Endodermal cell (in vitro differentiated cells): ENCODE results near the gene APBA2. TPM values are rescaled to one million over a fixed set of nuclear protein-coding genes. Genes with fewer than 3 reads are reported as not detected.

ENCODE experiments used
- DNase-seq: peaks from one replicate; pipeline ENCODE4 v3.0.0-alpha.2; 2017
- H3K27ac ChIP-seq: 2 replicates; pipeline ENCODE4 v1.5.1; 2013; ENCODE audit warnings: mild to moderate bottlenecking, low read depth, low read length, moderate library complexity
- H3K27me3 ChIP-seq: 2 replicates; pipeline ENCODE4 v1.6.1; 2013; ENCODE audit warnings: mild to moderate bottlenecking, low read length, moderate library complexity; ENCODE audit not compliant: insufficient read depth, control insufficient read depth, poor library complexity, severe bottlenecking
- H3K36me3 ChIP-seq: 2 replicates; pipeline ENCODE4 v1.7.0; 2013; ENCODE audit warnings: mild to moderate bottlenecking, low read length, moderate library complexity; ENCODE audit not compliant: control insufficient read depth, insufficient read depth
- H3K4me1 ChIP-seq: one replicate; pipeline ENCODE4 v1.7.0; 2013; ENCODE audit warnings: low read length; ENCODE audit not compliant: control insufficient read depth, insufficient read depth
- H3K4me3 ChIP-seq: 2 replicates; pipeline ENCODE4 v1.5.1; 2013; ENCODE audit warnings: mild to moderate bottlenecking, low read length, moderate library complexity
- H3K9ac ChIP-seq: 2 replicates; pipeline ENCODE4 v1.6.1; 2013; ENCODE audit warnings: mild to moderate bottlenecking, low read length, moderate library complexity; ENCODE audit not compliant: poor library complexity, severe bottlenecking; ENCODE audit errors: extremely low read depth
- H3K9me3 ChIP-seq: 2 replicates; pipeline ENCODE4 v1.6.1; 2013; ENCODE audit warnings: mild to moderate bottlenecking, low read length, moderate library complexity; ENCODE audit not compliant: control insufficient read depth
- H3K27ac Mint-ChIP-seq: 2 replicates; pipeline ENCODE4 v1.8.0; 2020; ENCODE audit warnings: mixed read lengths
- H3K27me3 Mint-ChIP-seq: 2 replicates; pipeline ENCODE4 v1.8.0; 2021; ENCODE audit warnings: mild to moderate bottlenecking, mixed read lengths; ENCODE audit not compliant: insufficient read depth
- H3K36me3 Mint-ChIP-seq: 2 replicates; pipeline ENCODE4 v1.8.0; 2020; ENCODE audit warnings: low read depth, mixed read lengths
- H3K4me1 Mint-ChIP-seq: 2 replicates; pipeline ENCODE4 v1.8.0; 2020; ENCODE audit warnings: mixed read lengths
- H3K4me3 Mint-ChIP-seq: 2 replicates; pipeline ENCODE4 v1.8.0; 2020; ENCODE audit warnings: mild to moderate bottlenecking, moderate library complexity, mixed read lengths
- H3K9me3 Mint-ChIP-seq: 2 replicates; pipeline ENCODE4 v1.8.0; 2020; ENCODE audit warnings: mild to moderate bottlenecking, mixed read lengths
- CTCF ChIP-seq: fragments of 200-600 bp; sonication (generic); conservative IDR thresholded peaks from 2 replicates; pipeline ENCODE4 v1.5.0; 2021; ENCODE audit warnings: antibody characterized with exemption, mild to moderate bottlenecking
- WGBS, 2 experiments: methylation state at CpG; one replicate each; pipeline versions ENCODE4 v1.1.5 to v1.1.7; 2013; ENCODE audit warnings: missing lambda C conversion rate in 2 of 2, mixed read lengths in 1 of 2; ENCODE audit not compliant: insufficient coverage in 1 of 2, insufficient read length in 1 of 2; 5-methylcytosine and 5-hydroxymethylcytosine counted together
- total RNA-seq, 2 donors: library from RNA; stranded (reverse); fragmentation: NEBNext Ultra II Directional in 1 of 2; extraction: Animal tissue kit (Norgen Biotek cat#: 25700) in 1 of 2; gene quantifications; 2 replicates in 1 of 2; 3 replicates in 1 of 2; pipeline ENCODE4 v1.2.1, GENCODE V29; 2021

APBA2 gene
- total RNA-seq, 2 donors from 2014 or later = 27.1 to 27.3 TPM

GRCh38 chr15:29103824-29104565, 218.2 kb downstream of the APBA2 start:
- H3K27me3 ChIP-seq = no peaks in the 10 kb centered on the region
- H3K4me1 Mint-ChIP-seq = peaks cover 21% of the 10 kb centered on the region
- no peaks in the 10 kb centered on the region for H3K9me3 Mint-ChIP-seq
- peak; percentile 96 for TF ChIP-seq CTCF
- H3K27ac ChIP-seq = no peak overlapping the region
- H3K4me3 Mint-ChIP-seq = peak overlapping the region; percentile 35
- WGBS, 2 experiments = 40 to 53% methylated on average over 17 to 47 of the region's 47 CpGs
- DNase-seq = peak; percentile 97
- H3K4me1 ChIP-seq = no peaks in the 10 kb centered on the region
- no peaks in the 10 kb centered on the region for H3K27me3 Mint-ChIP-seq
- H3K36me3 Mint-ChIP-seq = peaks cover 13% of the 10 kb centered on the region
- H3K9ac ChIP-seq = no peak overlapping the region
- H3K9me3 ChIP-seq = no peaks in the 10 kb centered on the region
- H3K36me3 ChIP-seq = no peaks in the 10 kb centered on the region
- H3K4me3 ChIP-seq = no peak overlapping the region
- H3K27ac Mint-ChIP-seq = peak overlapping the region; percentile 83

- no peak overlapping the region for H3K9ac ChIP-seq
- WGBS, 2 experiments = 95 to 97% methylated on average over 6 of the region's 6 CpGs
- no peak overlapping the region for H3K27ac ChIP-seq
- H3K4me3 Mint-ChIP-seq = no peak overlapping the region
- H3K9me3 Mint-ChIP-seq = no peaks in the 10 kb centered on the region
- no peaks in the 10 kb centered on the region for H3K27me3 Mint-ChIP-seq
- H3K4me3 ChIP-seq = no peak overlapping the region
- H3K9me3 ChIP-seq = no peaks in the 10 kb centered on the region
- no peaks in the 10 kb centered on the region for H3K4me1 ChIP-seq
- no peak for DNase-seq
- H3K36me3 Mint-ChIP-seq = peaks cover 12% of the 10 kb centered on the region
- peaks cover 21% of the 10 kb centered on the region for H3K4me1 Mint-ChIP-seq
- no peaks in the 10 kb centered on the region for H3K27me3 ChIP-seq
- H3K27ac Mint-ChIP-seq = peak overlapping the region; percentile 68
- no peaks in the 10 kb centered on the region for H3K36me3 ChIP-seq
- TF ChIP-seq CTCF = no peak
These were observed 218.7 kb downstream of the APBA2 start for GRCh38 chr15:29104566-29104880.

GRCh38 chr15:29105151-29105854, 219.5 kb downstream of the APBA2 start:
- no peak overlapping the region for H3K4me3 Mint-ChIP-seq
- H3K27me3 ChIP-seq = no peaks in the 10 kb centered on the region
- H3K4me1 Mint-ChIP-seq = peaks cover 18% of the 10 kb centered on the region
- DNase-seq = peak; percentile 71
- peak overlapping the region; percentile 6 for H3K27ac Mint-ChIP-seq
- no peak overlapping the region for H3K9ac ChIP-seq
- peaks cover 12% of the 10 kb centered on the region for H3K36me3 Mint-ChIP-seq
- H3K4me1 ChIP-seq = no peaks in the 10 kb centered on the region
- no peak overlapping the region for H3K27ac ChIP-seq
- H3K9me3 ChIP-seq = no peaks in the 10 kb centered on the region
- H3K9me3 Mint-ChIP-seq = no peaks in the 10 kb centered on the region
- H3K27me3 Mint-ChIP-seq = no peaks in the 10 kb centered on the region
- WGBS, 2 experiments = 90 to 95% methylated on average over 9 to 22 of the region's 22 CpGs
- no peak for TF ChIP-seq CTCF
- no peaks in the 10 kb centered on the region for H3K36me3 ChIP-seq
- no peak overlapping the region for H3K4me3 ChIP-seq
